Transverse colon (tissue), 4 donors: Measurements from ENCODE around the gene ALDH1L2. TPM values are rescaled to one million over a fixed set of nuclear protein-coding genes. Genes with fewer than 3 reads are reported as not detected.
"Not testable (repeated sequence)": the region's sequence is repeated elsewhere in the genome, so short reads cannot be mapped to it uniquely, and the experiment has no call there.

ENCODE experiments used
- DNase-seq: peaks from one replicate; pipeline ENCODE4 v3.0.0-alpha.2; 2019
- H3K27ac ChIP-seq, 4 donors: fragments of 200-600 bp; sonication (generic); 2 replicates each; pipeline ENCODE4 v1.5.1; 2016 to 2018; ENCODE audit warnings: inconsistent platforms in 4 of 4
- H3K27me3 ChIP-seq: fragments of 200-600 bp; sonication (generic); 2 replicates; pipeline ENCODE4 v1.5.1; 2017; ENCODE audit warnings: inconsistent platforms
- H3K36me3 ChIP-seq, 4 donors: fragments of 200-600 bp; sonication (generic); 2 replicates each; pipeline ENCODE4 v1.5.1; 2017 to 2019; ENCODE audit warnings: inconsistent platforms in 4 of 4
- H3K4me1 ChIP-seq, 4 donors: fragments of 200-600 bp; sonication (generic); 2 replicates each; pipeline ENCODE4 v1.5.1; 2017 to 2020; ENCODE audit warnings: inconsistent platforms in 4 of 4
- H3K4me3 ChIP-seq, 4 donors: fragments of 200-600 bp; sonication (generic); 1 replicate in 1 of 4; 2 replicates in 3 of 4; pipeline versions ENCODE4 v1.5.1 to v1.6.1; 2017 to 2019; ENCODE audit warnings: inconsistent platforms in 4 of 4
- H3K9me3 ChIP-seq, 2 donors: fragments of 200-600 bp; sonication (generic); 2 replicates each; pipeline ENCODE4 v1.5.1; 2017 to 2019; ENCODE audit warnings: inconsistent platforms in 2 of 2
- CTCF ChIP-seq, 5 experiments: fragments of 200-600 bp in 3 of 5; fragments of 450-650 bp in 2 of 5; sonication (generic) in 3 of 5; IDR thresholded peaks; 1 replicate in 2 of 5; 2 replicates in 3 of 5; pipeline ENCODE4 v1.5.1; 2016 to 2017; ENCODE audit warnings: antibody characterized with exemption in 5 of 5, inconsistent platforms in 3 of 5, mild to moderate bottlenecking in 2 of 5, moderate library complexity in 1 of 5
- EP300 ChIP-seq: sonication (generic); formaldehyde crosslinking; IDR thresholded peaks from one replicate; pipeline ENCODE4 v1.6.1; 2017; ENCODE audit warnings: antibody characterized with exemption, low read depth
- POLR2A ChIP-seq: fragments of 450-650 bp; IDR thresholded peaks from one replicate; pipeline ENCODE4 v1.6.1; 2016; ENCODE audit warnings: antibody characterized with exemption, mild to moderate bottlenecking, moderate library complexity
- POLR2AphosphoS5 ChIP-seq, 3 donors: sonication (generic); formaldehyde crosslinking; IDR thresholded peaks; one replicate each; pipeline ENCODE4 v1.6.1; 2016; ENCODE audit warnings: antibody characterized with exemption in 3 of 3
- whole genome bisulfite sequencing, 2 donors: methylation state at CpG; one replicate each; pipeline ENCODE4 v1.1.5; 2018; ENCODE audit warnings: low coverage in 1 of 2; 5-methylcytosine and 5-hydroxymethylcytosine counted together
- in situ Hi-C, 4 donors: fragments of 200-750 bp; cut with MboI; loops; one replicate each; pipeline versions ENCODE4 v1.15.0 to v1.15.1; 2017; ENCODE audit warnings: low sequenced_read_pairs in 3 of 4, low pct_ligation_motif_present in 1 of 4, low pct_unique_long_range_greater_than_20kb in 1 of 4
- intact Hi-C: fragments of 100-400 bp; cut with DNase I; formaldehyde crosslinking; loops from one replicate; pipeline ENCODE4 v1.15.1; 2023; ENCODE audit warnings: low total_unique reads
- total RNA-seq, 4 donors: library from RNA; depleted of rRNA; stranded (reverse); fragments of >200 nt; gene quantifications; one replicate each; pipeline ENCODE4 v1.1.0, GENCODE V29; 2016

ALDH1L2 gene
- total RNA-seq, 4 donors from 2014 or later, result 0.37 to 4.8 (median 2.3) TPM

GRCh38 chr12:104991565-104992128, 92.6 kb downstream of the ALDH1L2 start:
- peak overlapping the region in 1 of 4 donors; percentile 33 for H3K27ac ChIP-seq
- H3K36me3 ChIP-seq, result peaks cover 0 to 22% (median 8%) of the 10 kb centered on the region in 4 donors
- TF ChIP-seq POLR2A (no peak), POLR2AphosphoS5 (IDR thresholded peaks at IDR 0.05) (no peak), CTCF (IDR thresholded peaks at IDR 0.05) (no peak), EP300 (no peak)
- in situ Hi-C loops, result no loop called here
- H3K4me1 ChIP-seq, result peaks cover 7 to 16% (median 11%) of the 10 kb centered on the region in 4 donors
- intact Hi-C loops, result no loop called here
- no peaks in the 10 kb centered on the region for H3K27me3 ChIP-seq
- no peaks in the 10 kb centered on the region for H3K9me3 ChIP-seq
- no peak for DNase-seq
- H3K4me3 ChIP-seq, result no peak overlapping the region
- WGBS, 2 donors, result 61 to 67% methylated on average over 3 of the region's 3 CpGs

- in situ Hi-C loops, result no loop called here
- H3K9me3 ChIP-seq, result no peaks in the 10 kb centered on the region
- no peak for DNase-seq
- peaks cover 8 to 18% (median 11%) of the 10 kb centered on the region in 4 donors for H3K4me1 ChIP-seq
- no peaks in the 10 kb centered on the region for H3K27me3 ChIP-seq
- 80 to 90% methylated on average over 2 to 4 of the region's 4 CpGs for WGBS, 2 donors
- no peak for TF ChIP-seq POLR2A
- no peak for TF ChIP-seq POLR2AphosphoS5 (IDR thresholded peaks at IDR 0.05)
- TF ChIP-seq CTCF (IDR thresholded peaks at IDR 0.05), result no peak
- no peak for TF ChIP-seq EP300
- intact Hi-C loops, result no loop called here
- peaks cover 0 to 22% (median 6%) of the 10 kb centered on the region in 4 donors for H3K36me3 ChIP-seq
- peak overlapping the region in 1 of 4 donors; percentile 33 for H3K27ac ChIP-seq
- no peak overlapping the region for H3K4me3 ChIP-seq
Measured at GRCh38 chr12:104990950-104991349, 93.3 kb downstream of the ALDH1L2 start.

GRCh38 chr12:104986022-104986941, 98.0 kb downstream of the ALDH1L2 start, which contains the start of gene NOPCHAP1:
Gene NOPCHAP1, plus strand, starts transcription at chr12:104986316. Its CDS starts 37 bp downstream, at chr12:104986353.
- Histone ChIP-seq H3K27me3 (no peaks in the 10 kb centered on the region), H3K9me3 (no peaks in the 10 kb centered on the region), H3K36me3 (peaks cover 0 to 10% (median 0%) of the 10 kb centered on the region in 4 donors), H3K4me3 (peak within 1 kb of the TSS; percentile 79 to 98 (median 92)), H3K27ac (peak within 1 kb of the TSS; percentile 82 to 87 (median 86)), H3K4me1 (peaks cover 8 to 23% (median 11%) of the 10 kb centered on the region in 4 donors)
- 1 to 4% methylated on average over 8 to 38 of the region's 59 CpGs for WGBS, 2 donors
- in situ Hi-C loops, result no loop called here
- TF ChIP-seq POLR2AphosphoS5 (IDR thresholded peaks at IDR 0.05) (peak; percentile 58 to 87 (median 79)), CTCF (IDR thresholded peaks at IDR 0.05) (no peak), EP300 (no peak), POLR2A (peak; percentile 61)
- peak; percentile 95 for DNase-seq
- intact Hi-C loops, result no loop called here

GRCh38 chr12:104985206-104985605, 99.1 kb downstream of the ALDH1L2 start:
- Histone ChIP-seq H3K27ac (no peak overlapping the region), H3K4me1 (peaks cover 8 to 23% (median 11%) of the 10 kb centered on the region in 4 donors), H3K9me3 (no peaks in the 10 kb centered on the region), H3K27me3 (no peaks in the 10 kb centered on the region), H3K36me3 (peaks cover 0 to under 1% (median 0%) of the 10 kb centered on the region in 4 donors), H3K4me3 (peak overlapping the region in 1 of 4 donors; percentile 98)
- in situ Hi-C loops, result no loop called here
- intact Hi-C loops, result no loop called here
- DNase-seq, result no peak
- TF ChIP-seq CTCF (IDR thresholded peaks at IDR 0.05) (no peak), POLR2AphosphoS5 (IDR thresholded peaks at IDR 0.05) (no peak), POLR2A (no peak)
- WGBS, 2 donors, result 75 to 80% methylated on average over 4 of the region's 4 CpGs

- intact Hi-C loops, in situ Hi-C loops: not testable (repeated sequence)
Measured at GRCh38 chr12:104977688-104978087, 106.6 kb downstream of the ALDH1L2 start.

More at GRCh38 chr12:104977688-104978087, 106.6 kb downstream of the ALDH1L2 start:
- H3K36me3 ChIP-seq, H3K27me3 ChIP-seq, DNase-seq, H3K27ac ChIP-seq, H3K4me1 ChIP-seq, H3K4me3 ChIP-seq, H3K9me3 ChIP-seq: not testable (repeated sequence)
- WGBS, 2 donors, result no CpG with 5 or more reads among the region's 15 CpGs
